ENCODE measurements around the gene PRKD1. TPM values are rescaled to one million over a fixed set of nuclear protein-coding genes. Genes with fewer than 3 reads are reported as not detected.

The PRKD1 gene
- total RNA-seq, 1 experiment from 2014 or later = not detected

- DNase-seq (ENCODE audit: low read depth, low spot score) (no peak), ATAC-seq (no peak)
- TF ChIP-seq EGR1 (IDR thresholded peaks at IDR 0.05; ENCODE audit: low read depth) = no peak
- no peak for TF ChIP-seq EZH2phosphoT487 (IDR thresholded peaks at IDR 0.05; ENCODE audit: borderline replicate concordance)
- TF ChIP-seq MAX (IDR thresholded peaks at IDR 0.05) = no peak
- no peak for TF ChIP-seq SP1 (IDR thresholded peaks at IDR 0.05; ENCODE audit: low read depth)
- TF ChIP-seq ELF1 (IDR thresholded peaks at IDR 0.05; ENCODE audit: borderline replicate concordance, low read depth) = no peak
- no peak for TF ChIP-seq JUND (IDR thresholded peaks at IDR 0.05)
- TF ChIP-seq CTCF (IDR thresholded peaks at IDR 0.05 in 2 of 3, conservative IDR thresholded peaks at IDR 0.05 in 1 of 3; ENCODE audit: borderline replicate concordance in 1 of 3, insufficient read depth in 1 of 3, low read depth in 2 of 3, low read length in 2 of 3) = no peak
- TF ChIP-seq TCF7L2 (IDR thresholded peaks at IDR 0.05; ENCODE audit: borderline replicate concordance, extremely low read depth, insufficient read depth, insufficient read length) = no peak
- TF ChIP-seq, protein P1, sequence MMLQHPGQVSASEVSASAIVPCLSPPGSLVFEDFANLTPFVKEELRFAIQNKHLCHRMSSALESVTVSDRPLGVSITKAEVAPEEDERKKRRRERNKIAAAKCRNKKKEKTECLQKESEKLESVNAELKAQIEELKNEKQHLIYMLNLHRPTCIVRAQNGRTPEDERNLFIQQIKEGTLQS (IDR thresholded peaks at IDR 0.05) = no peak
- no peak for TF ChIP-seq ZNF274 (IDR thresholded peaks at IDR 0.05; ENCODE audit: low read depth, low read length)
- Histone ChIP-seq H3K9ac (ENCODE audit: low read length) (no peak overlapping the region), H3K4me3 (replicated peaks in 1 of 2; ENCODE audit: low read depth in 1 of 2, low read length in 2 of 2) (no peak overlapping the region), H2AFZ (ENCODE audit: low read depth, low read length, poor library complexity, severe bottlenecking) (no peak overlapping the region), H3K9me2 (ENCODE audit: insufficient read depth) (no peaks in the 10 kb centered on the region), H3K4me2 (ENCODE audit: low read length) (no peak overlapping the region), H3K27ac (ENCODE audit: low read depth, low read length) (no peak overlapping the region), H3K9me3 (ENCODE audit: control insufficient read depth in 1 of 2, insufficient read depth in 1 of 2, low read depth in 1 of 2, low read length in 2 of 2) (peaks cover 13 to 22% of the 10 kb centered on the region in 2 experiments; a peak in 2 of 4 replicates), H4K20me1 (ENCODE audit: insufficient read depth) (no peaks in the 10 kb centered on the region), H3K79me2 (ENCODE audit: insufficient read depth, low read length) (no peaks in the 10 kb centered on the region), H3K4me1 (ENCODE audit: control insufficient read depth in 1 of 2, insufficient read depth in 2 of 2, low read length in 2 of 2) (no peaks in the 10 kb centered on the region), H3K36me3 (ENCODE audit: control insufficient read depth in 1 of 2, insufficient read depth in 2 of 2, low read length in 2 of 2) (no peaks in the 10 kb centered on the region), H3K27me3 (ENCODE audit: insufficient read depth, low read length) (no peaks in the 10 kb centered on the region)
- ChIA-PET RAD21 (ENCODE audit: low non-redundant PET in 1 of 2, low total read pairs in 2 of 2, uncharacterized antibody in 2 of 2, unreplicated experiment in 2 of 2) (no interaction called here), POLR2A (no interaction called here), CTCF (no interaction called here)
- no TSS peak for BruUV-seq (replicated peaks)
- intact Hi-C loops (cut with micrococcal nuclease) = no loop called here
Measured at GRCh38 chr14:29925736-29926135, 1.9 kb downstream of the PRKD1 start.

Data from HCT116 (cell line).